WTC11 (cell line): ENCODE data around the gene TACC2.

ENCODE experiments used
- CREM ChIP-seq: sonication (generic); formaldehyde crosslinking; IDR thresholded peaks from 2 replicates; pipeline ENCODE4 v1.8.1; 2022; ENCODE audit warnings: mild to moderate bottlenecking, missing genetic modification reagents, moderate library complexity
- ELF4 ChIP-seq: sonication (generic); formaldehyde crosslinking; IDR thresholded peaks from 2 replicates; pipeline ENCODE4 v1.8.1; 2022; ENCODE audit warnings: low read depth, mild to moderate bottlenecking, moderate library complexity, missing genetic modification reagents
- ETV6 ChIP-seq: sonication (generic); formaldehyde crosslinking; IDR thresholded peaks from 2 replicates; pipeline ENCODE4 v1.8.1; 2022; ENCODE audit warnings: mild to moderate bottlenecking, missing genetic modification reagents
- GABPB1 ChIP-seq: sonication (generic); formaldehyde crosslinking; IDR thresholded peaks from 2 replicates; pipeline ENCODE4 v1.8.1; 2023; ENCODE audit warnings: mild to moderate bottlenecking, missing genetic modification reagents
- RELA ChIP-seq: sonication (generic); formaldehyde crosslinking; IDR thresholded peaks from 2 replicates; pipeline ENCODE4 v1.8.1; 2022; ENCODE audit warnings: missing genetic modification reagents, mild to moderate bottlenecking, borderline replicate concordance
- TEAD1 ChIP-seq: sonication (generic); formaldehyde crosslinking; IDR thresholded peaks from 2 replicates; pipeline ENCODE4 v1.8.0; 2022; ENCODE audit warnings: mild to moderate bottlenecking, missing genetic modification reagents
- TEAD4 ChIP-seq: sonication (generic); formaldehyde crosslinking; IDR thresholded peaks from 2 replicates; pipeline ENCODE4 v1.8.0; 2022; ENCODE audit warnings: mild to moderate bottlenecking, missing genetic modification reagents
- TF ChIP-seq, protein P1 (sequence below): fragments of 200-600 bp; IDR thresholded peaks from 2 replicates; pipeline ENCODE4 v1.8.0; 2022; ENCODE audit warnings: antibody characterized with exemption
- TF ChIP-seq, protein P2 (sequence below): fragments of 250-450 bp; sonication (Bioruptor Pico); IDR thresholded peaks from 2 replicates; pipeline ENCODE4 v2.1.2; 2022; ENCODE audit warnings: mild to moderate bottlenecking, moderate library complexity
- TF ChIP-seq, protein P3 (sequence below): sonication (generic); formaldehyde crosslinking; IDR thresholded peaks from 2 replicates; pipeline ENCODE4 v1.8.1; 2023; ENCODE audit warnings: mild to moderate bottlenecking, missing genetic modification reagents, moderate library complexity
- TF ChIP-seq, protein P4 (sequence below): sonication (generic); formaldehyde crosslinking; IDR thresholded peaks from 2 replicates; pipeline ENCODE4 v1.8.0; 2022; ENCODE audit warnings: mild to moderate bottlenecking, missing genetic modification reagents

DNA sequence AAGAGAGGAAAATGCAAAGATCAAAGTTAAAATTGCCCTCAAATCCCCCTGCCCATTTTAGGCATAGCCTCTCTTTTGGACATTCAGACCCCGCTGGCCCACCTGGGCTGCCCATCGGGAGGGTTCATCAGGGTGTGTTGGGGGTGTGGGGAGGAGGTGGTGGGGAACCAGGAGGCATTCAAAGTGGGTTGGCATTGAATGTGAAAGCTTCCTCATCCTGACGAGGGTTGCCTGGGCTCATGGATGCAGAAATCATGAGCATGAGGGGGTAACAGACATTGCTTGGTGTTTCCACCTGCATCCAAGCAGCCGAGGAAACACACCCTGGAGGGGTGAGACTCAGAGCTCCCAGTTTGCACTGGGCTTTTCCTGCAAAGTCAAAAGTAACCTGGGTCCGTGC lies 302.8 kb downstream of the TACC2 start:
- TF ChIP-seq TEAD1 (CRISPR knock-in tag) (no peak), RELA (CRISPR knock-in tag) (no peak), ETV6 (CRISPR knock-in tag) (no peak), TEAD4 (CRISPR knock-in tag) (no peak), ELF4 (CRISPR knock-in tag) (no peak), CREM (CRISPR knock-in tag) (no peak), GABPB1 (CRISPR knock-in tag) (no peak)
- TF ChIP-seq, protein P1, sequence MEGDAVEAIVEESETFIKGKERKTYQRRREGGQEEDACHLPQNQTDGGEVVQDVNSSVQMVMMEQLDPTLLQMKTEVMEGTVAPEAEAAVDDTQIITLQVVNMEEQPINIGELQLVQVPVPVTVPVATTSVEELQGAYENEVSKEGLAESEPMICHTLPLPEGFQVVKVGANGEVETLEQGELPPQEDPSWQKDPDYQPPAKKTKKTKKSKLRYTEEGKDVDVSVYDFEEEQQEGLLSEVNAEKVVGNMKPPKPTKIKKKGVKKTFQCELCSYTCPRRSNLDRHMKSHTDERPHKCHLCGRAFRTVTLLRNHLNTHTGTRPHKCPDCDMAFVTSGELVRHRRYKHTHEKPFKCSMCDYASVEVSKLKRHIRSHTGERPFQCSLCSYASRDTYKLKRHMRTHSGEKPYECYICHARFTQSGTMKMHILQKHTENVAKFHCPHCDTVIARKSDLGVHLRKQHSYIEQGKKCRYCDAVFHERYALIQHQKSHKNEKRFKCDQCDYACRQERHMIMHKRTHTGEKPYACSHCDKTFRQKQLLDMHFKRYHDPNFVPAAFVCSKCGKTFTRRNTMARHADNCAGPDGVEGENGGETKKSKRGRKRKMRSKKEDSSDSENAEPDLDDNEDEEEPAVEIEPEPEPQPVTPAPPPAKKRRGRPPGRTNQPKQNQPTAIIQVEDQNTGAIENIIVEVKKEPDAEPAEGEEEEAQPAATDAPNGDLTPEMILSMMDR, result no peak
- TF ChIP-seq, protein P2, sequence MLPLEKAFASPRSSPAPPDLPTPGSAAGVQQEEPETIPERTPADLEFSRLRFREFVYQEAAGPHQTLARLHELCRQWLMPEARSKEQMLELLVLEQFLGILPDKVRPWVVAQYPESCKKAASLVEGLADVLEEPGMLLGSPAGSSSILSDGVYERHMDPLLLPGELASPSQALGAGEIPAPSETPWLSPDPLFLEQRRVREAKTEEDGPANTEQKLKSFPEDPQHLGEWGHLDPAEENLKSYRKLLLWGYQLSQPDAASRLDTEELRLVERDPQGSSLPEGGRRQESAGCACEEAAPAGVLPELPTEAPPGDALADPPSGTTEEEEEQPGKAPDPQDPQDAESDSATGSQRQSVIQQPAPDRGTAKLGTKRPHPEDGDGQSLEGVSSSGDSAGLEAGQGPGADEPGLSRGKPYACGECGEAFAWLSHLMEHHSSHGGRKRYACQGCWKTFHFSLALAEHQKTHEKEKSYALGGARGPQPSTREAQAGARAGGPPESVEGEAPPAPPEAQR (CRISPR knock-in tag), result no peak
- TF ChIP-seq, protein P3, sequence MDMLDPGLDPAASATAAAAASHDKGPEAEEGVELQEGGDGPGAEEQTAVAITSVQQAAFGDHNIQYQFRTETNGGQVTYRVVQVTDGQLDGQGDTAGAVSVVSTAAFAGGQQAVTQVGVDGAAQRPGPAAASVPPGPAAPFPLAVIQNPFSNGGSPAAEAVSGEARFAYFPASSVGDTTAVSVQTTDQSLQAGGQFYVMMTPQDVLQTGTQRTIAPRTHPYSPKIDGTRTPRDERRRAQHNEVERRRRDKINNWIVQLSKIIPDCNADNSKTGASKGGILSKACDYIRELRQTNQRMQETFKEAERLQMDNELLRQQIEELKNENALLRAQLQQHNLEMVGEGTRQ, result no peak
- TF ChIP-seq, protein P4, sequence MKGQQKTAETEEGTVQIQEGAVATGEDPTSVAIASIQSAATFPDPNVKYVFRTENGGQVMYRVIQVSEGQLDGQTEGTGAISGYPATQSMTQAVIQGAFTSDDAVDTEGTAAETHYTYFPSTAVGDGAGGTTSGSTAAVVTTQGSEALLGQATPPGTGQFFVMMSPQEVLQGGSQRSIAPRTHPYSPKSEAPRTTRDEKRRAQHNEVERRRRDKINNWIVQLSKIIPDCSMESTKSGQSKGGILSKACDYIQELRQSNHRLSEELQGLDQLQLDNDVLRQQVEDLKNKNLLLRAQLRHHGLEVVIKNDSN (CRISPR knock-in tag), result no peak
